ENCODE measurements around the gene GPR146.
"Not testable (repeated sequence)": the region's sequence is repeated elsewhere in the genome, so short reads cannot be mapped to it uniquely, and the experiment has no call there.

The GPR146 gene

GRCh38 chr7:1026721-1027161, 17.6 kb upstream of the GPR146 start:
- no peak for DNase-seq

- DNase-seq, result no peak
These were observed 16.9 kb upstream of the GPR146 start for GRCh38 chr7:1027242-1028043.

GRCh38 chr7:1028044-1028770, 16.1 kb upstream of the GPR146 start:
- DNase-seq, result peak; percentile 93

DNA sequence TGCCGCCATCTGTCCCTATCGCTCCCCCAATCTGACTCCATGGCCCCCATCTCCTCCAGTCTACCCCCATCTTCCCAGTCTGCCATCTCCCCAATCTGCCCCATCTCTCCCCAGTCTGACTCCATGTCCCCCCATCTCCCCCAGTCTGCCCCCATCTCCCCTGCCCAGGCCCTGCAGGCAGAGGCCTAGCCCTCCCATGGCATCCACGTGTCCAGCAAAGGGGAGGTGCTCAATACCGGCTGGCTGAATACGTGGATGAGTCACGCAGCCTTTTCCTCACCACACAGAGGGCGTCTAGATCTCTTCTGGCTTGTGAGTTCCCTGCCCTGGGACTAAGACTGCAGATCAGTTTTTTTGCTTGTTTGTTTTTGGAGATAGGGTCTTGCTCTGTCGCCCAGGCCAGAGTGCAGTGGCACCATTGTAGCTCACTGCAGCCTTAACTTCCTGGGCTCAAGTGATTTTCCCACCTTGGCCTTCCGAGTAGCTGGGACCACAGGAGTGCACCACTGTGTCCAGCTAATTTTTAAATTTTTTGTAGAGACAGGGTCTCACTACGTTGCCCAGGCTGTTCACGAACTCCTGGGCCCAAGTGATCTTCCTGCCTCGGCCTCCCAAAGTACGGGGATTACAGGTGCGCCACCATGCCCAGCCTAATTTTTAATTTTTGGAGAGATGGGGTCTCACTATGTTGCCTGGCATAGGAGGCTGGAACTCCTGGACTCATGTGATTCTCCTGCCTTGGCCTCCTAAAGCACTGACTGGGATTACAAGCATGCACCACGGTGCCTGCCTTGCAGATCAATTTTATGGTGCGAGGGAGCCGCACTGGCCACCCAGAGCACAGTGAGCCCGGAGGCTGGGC, 15.3 kb upstream of the GPR146 start:
- peak; percentile 86 for DNase-seq

DNA sequence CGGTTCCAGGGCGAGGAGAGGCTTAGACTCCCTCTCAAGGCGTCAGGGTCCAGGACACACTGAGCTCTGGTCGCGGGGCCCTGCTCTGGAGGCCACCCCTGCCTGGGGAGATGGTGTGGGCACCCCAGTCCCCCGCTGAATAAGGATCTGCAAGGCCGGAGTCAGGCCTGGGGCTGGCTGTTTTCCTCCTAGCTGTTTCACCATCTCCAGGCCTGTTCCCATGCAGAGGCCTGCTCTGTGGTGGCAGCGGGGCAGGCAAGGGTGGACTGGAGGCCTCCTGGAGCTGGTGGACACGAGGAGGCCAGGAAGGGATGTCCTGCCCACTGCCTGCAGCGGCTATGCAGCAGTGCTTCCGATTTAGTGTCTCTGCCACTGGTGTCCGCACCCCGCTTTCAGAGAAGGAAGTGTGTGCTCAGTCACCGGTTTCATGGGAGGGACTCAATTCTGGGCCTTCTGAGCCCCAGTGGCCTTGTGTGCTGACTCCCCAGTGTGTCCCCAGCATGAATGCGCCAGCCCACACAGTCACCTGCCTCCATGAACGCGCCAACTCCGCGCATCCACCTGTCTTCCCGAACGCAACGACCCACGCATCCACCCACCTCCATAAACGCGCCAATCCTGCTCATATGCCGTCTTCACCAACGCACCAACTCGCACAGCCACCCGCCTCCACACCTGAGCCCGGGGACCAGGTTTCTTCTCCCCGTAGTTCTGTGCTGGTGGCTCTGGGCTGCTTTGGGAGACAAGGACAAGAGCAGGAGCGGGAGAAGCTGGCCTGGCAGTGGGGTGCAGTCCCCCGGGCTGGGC, 14.5 kb upstream of the GPR146 start:
- DNase-seq, result no peak

GRCh38 chr7:1030444-1031070, 13.8 kb upstream of the GPR146 start:
- no peak for DNase-seq

DNA sequence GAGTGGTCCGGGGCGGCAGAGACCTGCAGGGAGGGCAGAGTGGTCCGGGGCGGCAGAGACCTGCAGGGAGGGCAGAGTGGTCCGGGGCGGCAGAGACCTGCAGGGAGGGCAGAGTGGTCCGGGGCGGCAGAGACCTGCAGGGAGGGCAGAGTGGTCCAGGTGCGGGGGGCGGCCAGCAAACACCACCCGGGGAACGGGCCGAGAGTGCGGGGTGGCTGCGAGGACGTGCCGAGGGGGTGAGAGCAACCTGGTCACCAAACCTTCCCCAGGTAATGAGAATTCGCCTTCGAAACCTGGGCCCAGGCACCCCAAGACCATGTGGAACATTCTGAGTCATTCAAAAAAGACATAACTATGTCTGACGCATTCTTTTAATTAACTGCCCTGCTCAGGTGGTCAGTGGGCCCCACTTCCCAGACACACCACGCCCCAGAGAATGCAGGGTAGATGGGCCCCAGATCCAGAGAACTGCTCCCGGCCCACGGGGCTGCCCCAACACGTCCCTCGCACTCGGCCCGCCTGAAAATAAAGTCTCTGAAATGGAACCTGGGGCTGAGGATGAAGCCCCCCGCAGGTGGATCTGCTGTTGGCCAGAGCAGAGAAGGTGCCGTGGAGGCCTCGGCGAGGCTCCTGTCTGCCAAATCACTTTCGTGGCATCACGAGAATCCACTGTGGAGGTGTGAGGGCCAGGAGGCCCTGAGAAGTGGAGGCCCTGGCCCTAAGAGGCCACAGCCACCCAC, 12.5 kb upstream of the GPR146 start:
- no peak for DNase-seq

GRCh38 chr7:1032536-1033181, 11.7 kb upstream of the GPR146 start:
- DNase-seq, result no peak

DNA sequence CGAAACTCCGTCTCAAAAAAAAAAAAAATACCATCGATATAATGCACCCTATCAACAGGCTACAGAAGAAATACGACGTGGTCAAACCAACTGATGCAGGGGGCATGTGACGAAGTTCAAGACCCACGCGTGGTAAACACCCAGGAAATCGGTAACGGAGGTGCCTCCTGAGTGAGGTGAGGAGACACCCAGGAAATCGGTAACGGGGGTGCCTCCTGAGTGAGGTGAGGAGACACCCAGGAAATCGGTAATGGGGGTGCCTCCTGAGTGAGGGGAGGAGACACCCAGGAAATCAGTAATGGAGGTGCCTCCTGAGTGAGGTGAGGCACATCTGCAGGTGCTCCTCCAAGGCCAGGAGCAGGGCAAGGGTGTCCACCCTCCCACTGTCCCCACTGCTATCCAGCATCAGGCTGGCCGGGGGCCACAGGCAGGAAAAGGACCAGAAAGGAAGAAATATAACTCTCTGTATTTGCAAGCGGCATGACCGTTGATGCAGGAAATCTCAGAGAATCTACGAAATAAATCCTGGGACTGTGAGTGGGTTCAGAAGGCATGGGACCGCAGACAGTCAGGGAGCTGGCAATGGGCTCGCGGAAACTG, 10.7 kb upstream of the GPR146 start:
- no peak for DNase-seq

GRCh38 chr7:1034769-1035168, 9.6 kb upstream of the GPR146 start:
- DNase-seq, result not testable (repeated sequence)

DNA sequence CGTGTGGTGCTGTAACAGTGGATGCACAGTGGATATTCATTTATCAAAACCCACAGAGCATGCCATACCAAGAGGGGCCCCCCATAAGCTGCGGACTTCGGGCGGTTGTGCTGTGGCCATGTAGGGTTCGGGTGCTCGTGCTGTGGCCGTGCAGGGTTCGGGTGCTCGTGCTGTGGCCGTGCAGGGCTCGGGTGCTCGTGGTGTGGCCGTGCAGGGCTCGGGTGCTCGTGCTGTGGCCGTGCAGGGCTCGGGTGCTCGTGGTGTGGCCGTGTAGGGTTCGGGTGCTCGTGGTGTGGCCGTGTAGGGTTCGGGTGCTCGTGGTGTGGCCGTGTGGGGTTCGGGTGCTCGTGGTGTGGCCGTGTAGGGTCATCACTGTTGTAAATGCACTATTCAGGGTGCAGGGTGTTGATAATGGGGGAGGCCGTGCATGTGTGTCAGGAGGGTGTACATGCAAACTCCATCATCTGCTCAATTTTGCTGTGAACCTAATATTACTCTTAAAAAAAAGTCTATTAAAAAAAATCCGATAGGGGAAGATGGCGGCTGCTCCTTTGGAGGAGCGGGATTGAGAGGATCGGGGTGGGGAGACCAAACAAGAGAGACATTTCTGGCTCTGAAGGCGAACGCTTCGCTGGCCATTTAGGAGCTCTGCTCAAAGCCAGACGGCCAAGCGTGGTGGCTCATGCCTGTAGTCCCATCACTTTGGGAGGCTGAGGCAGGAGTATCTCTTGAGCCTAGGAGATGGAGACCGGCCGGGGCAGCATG, 8.0 kb upstream of the GPR146 start:
- DNase-seq, result not testable (repeated sequence)

GRCh38 chr7:1040233-1040632, 4.1 kb upstream of the GPR146 start:
- not testable (repeated sequence) for DNase-seq

GRCh38 chr7:1040790-1041189, 3.6 kb upstream of the GPR146 start:
- no peak for DNase-seq

DNA sequence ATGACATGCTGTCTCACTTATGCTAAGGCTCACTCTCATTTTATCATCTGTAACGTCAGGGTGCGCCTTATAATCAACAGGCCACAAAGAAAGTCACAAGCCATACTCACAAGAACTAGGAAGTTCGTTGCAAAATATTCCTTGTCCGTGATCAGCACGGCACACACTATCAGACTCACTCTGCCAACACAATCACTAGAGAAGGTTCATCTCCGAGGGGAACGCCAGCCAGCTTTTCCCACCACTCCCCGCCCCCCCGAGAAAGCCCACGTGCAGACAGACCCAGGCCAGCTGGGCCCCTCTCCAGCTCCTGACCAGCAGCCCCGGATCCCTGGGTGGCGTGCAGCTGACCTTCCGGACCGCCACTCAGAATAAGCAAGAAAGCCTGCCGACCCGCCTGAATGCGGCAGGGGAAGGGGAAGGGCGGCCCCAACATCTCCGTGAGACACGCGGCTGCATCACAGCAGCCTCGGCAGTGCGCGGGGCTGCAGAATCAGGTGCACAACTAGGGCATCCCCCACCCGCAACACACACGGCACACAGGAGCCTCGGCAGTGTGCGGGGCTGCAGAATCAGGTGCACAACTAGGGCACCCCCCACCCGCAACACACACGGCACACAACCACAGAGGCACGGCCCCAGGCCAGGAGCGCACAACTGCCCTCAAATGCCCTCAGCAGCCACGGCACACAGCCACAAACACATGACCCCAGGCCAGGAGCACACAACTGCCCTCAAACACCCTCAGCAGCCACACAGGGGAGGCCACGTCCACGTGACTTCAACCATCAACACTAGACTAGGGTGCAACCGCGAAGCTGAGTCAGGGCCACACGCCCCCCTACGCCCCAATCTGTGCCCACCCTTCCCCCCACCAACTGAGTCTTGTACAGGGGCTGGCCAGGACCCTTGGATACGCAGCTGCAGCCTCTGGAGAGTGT, 2.5 kb upstream of the GPR146 start:
- DNase-seq, result no peak

GRCh38 chr7:1042492-1042833, 1.9 kb upstream of the GPR146 start:
- DNase-seq, result no peak

- no peak for DNase-seq
These were observed 676 bp upstream of the GPR146 start for GRCh38 chr7:1043552-1044188.

All from activated CD4-positive, alpha-beta T cell treated with anti-CD3 and anti-CD28 coated beads, Interleukin-10, Interleukin-2, amounts not matched to agents 100 ng/mL and 50 ng/mL, durations not matched to agents 16 hours and 8 hours (primary cell).